Measurements from ENCODE around the gene ZYG11A. TPM values are rescaled to one million over a fixed set of nuclear protein-coding genes. Genes with fewer than 3 reads are reported as not detected.
"Not testable (repeated sequence)": the region's sequence is repeated elsewhere in the genome, so short reads cannot be mapped to it uniquely, and the experiment has no call there.

The ZYG11A gene
- total and polyA plus RNA-seq, 2 of the 13 experiments (the other 11 are each of a cell fraction or from before 2014, with no cell fraction given): not detected

DNA sequence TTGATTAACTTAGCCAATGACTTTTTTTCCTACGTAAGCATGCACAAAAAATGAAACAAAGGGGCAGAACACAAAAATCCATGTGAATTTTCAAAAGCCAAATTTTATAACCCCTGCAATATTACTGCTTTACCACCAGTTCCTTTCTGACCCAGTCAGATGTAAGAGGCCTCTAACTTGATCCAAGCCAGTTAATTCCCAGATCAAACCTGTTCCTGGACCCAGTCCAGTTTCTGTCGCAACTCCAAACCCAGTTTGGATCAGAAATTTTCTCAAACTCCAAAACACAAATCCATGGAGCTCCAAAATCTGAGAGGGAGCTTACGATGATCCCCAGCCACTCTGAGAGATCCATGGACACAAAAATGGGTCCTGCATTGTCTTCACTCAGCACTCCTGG, 7.8 kb upstream of the ZYG11A start (continued):
- TF ChIP-seq, protein P1, sequence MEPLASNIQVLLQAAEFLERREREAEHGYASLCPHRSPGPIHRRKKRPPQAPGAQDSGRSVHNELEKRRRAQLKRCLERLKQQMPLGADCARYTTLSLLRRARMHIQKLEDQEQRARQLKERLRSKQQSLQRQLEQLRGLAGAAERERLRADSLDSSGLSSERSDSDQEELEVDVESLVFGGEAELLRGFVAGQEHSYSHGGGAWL (CRISPR knock-in tag; IDR thresholded peaks at IDR 0.05): no peak
- no peak for TF ChIP-seq ZBTB8A (CRISPR knock-in tag; IDR thresholded peaks at IDR 0.05; ENCODE audit: borderline replicate concordance, low read depth)
- TF ChIP-seq SMC3 (IDR thresholded peaks at IDR 0.05; ENCODE audit: low read length): no peak
- TF ChIP-seq ZBTB42 (CRISPR knock-in tag; IDR thresholded peaks at IDR 0.05): no peak
- TF ChIP-seq NR1H2 (CRISPR knock-in tag; IDR thresholded peaks at IDR 0.05; ENCODE audit: borderline replicate concordance, low read depth): no peak
- no peak for TF ChIP-seq ZNF562 (CRISPR knock-in tag; IDR thresholded peaks at IDR 0.05; ENCODE audit: borderline replicate concordance)
- TF ChIP-seq, protein P2, sequence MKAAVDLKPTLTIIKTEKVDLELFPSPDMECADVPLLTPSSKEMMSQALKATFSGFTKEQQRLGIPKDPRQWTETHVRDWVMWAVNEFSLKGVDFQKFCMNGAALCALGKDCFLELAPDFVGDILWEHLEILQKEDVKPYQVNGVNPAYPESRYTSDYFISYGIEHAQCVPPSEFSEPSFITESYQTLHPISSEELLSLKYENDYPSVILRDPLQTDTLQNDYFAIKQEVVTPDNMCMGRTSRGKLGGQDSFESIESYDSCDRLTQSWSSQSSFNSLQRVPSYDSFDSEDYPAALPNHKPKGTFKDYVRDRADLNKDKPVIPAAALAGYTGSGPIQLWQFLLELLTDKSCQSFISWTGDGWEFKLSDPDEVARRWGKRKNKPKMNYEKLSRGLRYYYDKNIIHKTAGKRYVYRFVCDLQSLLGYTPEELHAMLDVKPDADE (CRISPR knock-in tag; IDR thresholded peaks at IDR 0.05): no peak

DNA sequence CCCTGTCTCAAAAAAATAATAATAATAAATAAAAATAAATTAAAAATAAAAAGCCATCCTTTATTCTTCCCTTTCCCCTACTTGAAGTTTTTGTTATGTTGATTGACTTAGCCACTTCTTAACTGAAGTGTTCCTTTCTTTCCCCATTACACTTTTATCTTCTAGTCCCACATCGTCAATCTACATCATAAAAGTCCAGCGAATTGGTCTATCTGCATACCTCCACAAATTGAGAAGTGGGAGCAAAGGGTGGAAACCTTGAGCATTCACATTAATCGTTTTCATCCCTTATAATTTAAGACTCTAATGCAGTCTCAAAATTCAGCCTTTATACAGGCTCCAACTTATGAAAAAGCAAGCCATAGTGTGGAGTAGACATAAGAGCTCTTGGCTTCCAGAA, 6.5 kb upstream of the ZYG11A start:
- Histone ChIP-seq H3K4me1 (ENCODE audit: insufficient read depth, low read length) (no peaks in the 10 kb centered on the region; the same call in 1 of the 2 replicates), H3K4me2 (ENCODE audit: low read depth, low read length) (no peak overlapping the region), H3K9me3 (ENCODE audit: low read length) (no peaks in the 10 kb centered on the region), H3K27me3 (ENCODE audit: control insufficient read depth in 1 of 2, insufficient read depth in 2 of 2, low read length in 2 of 2) (no peaks in the 10 kb centered on the region; a peak in 1 of 5 replicates), H3K36me3 (replicated peaks in 1 of 2; ENCODE audit: control insufficient read depth in 1 of 2, insufficient read depth in 2 of 2, low read length in 2 of 2) (no peaks in the 10 kb centered on the region), H2AFZ (ENCODE audit: low read length) (no peak overlapping the region), H3K4me3 (replicated peaks in 1 of 3; ENCODE audit: insufficient read depth in 1 of 3, low read depth in 2 of 3, low read length in 3 of 3) (no peak overlapping the region), H3K79me2 (ENCODE audit: insufficient read depth, low read length) (no peaks in the 10 kb centered on the region), H3K9ac (ENCODE audit: insufficient read depth, low read depth, low read length) (no peak overlapping the region), H3K27ac (ENCODE audit: extremely low read length, insufficient read depth, low read length) (no peak overlapping the region), H4K20me1 (ENCODE audit: insufficient read depth, low read length) (no peaks in the 10 kb centered on the region)
- ATAC-seq (no peak), DNase-seq (ENCODE audit: low spot score) (no peak), FAIRE-seq (no peak)
- BruUV-seq (replicated peaks): no TSS peak
- POLR2A ChIA-PET: no interaction called here
- intact Hi-C loops (cut with micrococcal nuclease; ENCODE audit: unreplicated experiment): no loop called here
- TF ChIP-seq PRPF4 (IDR thresholded peaks at IDR 0.05; ENCODE audit: low read depth, low read length, poor library complexity, severe bottlenecking): no peak
- no peak for TF ChIP-seq SNAPC2 (CRISPR knock-in tag; IDR thresholded peaks at IDR 0.05)
- TF ChIP-seq NBN (conservative IDR thresholded peaks at IDR 0.05): no peak
- TF ChIP-seq ARHGAP35 (CRISPR knock-in tag; IDR thresholded peaks at IDR 0.05; ENCODE audit: borderline replicate concordance): no peak
- TF ChIP-seq, protein P3, sequence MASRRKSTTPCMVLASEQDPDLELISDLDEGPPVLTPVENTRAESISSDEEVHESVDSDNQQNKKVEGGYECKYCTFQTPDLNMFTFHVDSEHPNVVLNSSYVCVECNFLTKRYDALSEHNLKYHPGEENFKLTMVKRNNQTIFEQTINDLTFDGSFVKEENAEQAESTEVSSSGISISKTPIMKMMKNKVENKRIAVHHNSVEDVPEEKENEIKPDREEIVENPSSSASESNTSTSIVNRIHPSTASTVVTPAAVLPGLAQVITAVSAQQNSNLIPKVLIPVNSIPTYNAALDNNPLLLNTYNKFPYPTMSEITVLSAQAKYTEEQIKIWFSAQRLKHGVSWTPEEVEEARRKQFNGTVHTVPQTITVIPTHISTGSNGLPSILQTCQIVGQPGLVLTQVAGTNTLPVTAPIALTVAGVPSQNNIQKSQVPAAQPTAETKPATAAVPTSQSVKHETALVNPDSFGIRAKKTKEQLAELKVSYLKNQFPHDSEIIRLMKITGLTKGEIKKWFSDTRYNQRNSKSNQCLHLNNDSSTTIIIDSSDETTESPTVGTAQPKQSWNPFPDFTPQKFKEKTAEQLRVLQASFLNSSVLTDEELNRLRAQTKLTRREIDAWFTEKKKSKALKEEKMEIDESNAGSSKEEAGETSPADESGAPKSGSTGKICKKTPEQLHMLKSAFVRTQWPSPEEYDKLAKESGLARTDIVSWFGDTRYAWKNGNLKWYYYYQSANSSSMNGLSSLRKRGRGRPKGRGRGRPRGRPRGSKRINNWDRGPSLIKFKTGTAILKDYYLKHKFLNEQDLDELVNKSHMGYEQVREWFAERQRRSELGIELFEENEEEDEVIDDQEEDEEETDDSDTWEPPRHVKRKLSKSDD (CRISPR knock-in tag; IDR thresholded peaks at IDR 0.05; ENCODE audit: low read depth): no peak
- TF ChIP-seq TSC22D2 (CRISPR knock-in tag; IDR thresholded peaks at IDR 0.05; ENCODE audit: borderline replicate concordance): no peak
- TF ChIP-seq ZNF432 (CRISPR knock-in tag; IDR thresholded peaks at IDR 0.05; ENCODE audit: borderline replicate concordance): no peak
- TF ChIP-seq ZNF510 (CRISPR knock-in tag; IDR thresholded peaks at IDR 0.05; ENCODE audit: low read depth): no peak
- CTCF ChIA-PET (ENCODE audit: low intra/inter-chr PET ratio, low total read pairs): no interaction called here
- WGBS (ENCODE audit: low lambda C conversion rate): 46% methylated on average over 3 of the region's 3 CpGs
- in situ Hi-C loops (cut with HindIII; ENCODE audit: extremely low pct_ligation_motif_present, low pct_unique_long_range_greater_than_20kb): no loop called here

DNA sequence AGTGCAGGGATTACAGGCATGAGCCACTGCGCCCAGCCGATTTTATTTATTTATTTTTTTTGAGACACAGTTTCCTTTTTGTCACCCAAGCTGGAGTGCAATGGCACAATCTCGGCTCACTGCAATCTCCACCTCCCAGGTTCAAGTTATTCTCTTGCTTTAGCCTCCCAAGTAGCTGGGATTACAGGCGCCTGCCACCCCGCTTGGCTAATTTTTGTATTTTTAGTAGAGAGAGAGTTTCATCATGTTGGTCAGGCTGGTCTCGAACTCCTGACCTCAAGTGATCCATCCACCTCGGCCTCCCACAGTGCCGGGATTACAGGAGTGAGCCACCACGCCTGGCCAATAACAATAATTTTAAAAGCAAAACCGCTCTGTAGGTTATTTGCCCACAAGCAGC, 3.4 kb upstream of the ZYG11A start:
- H3K36me3 ChIP-seq (replicated peaks in 1 of 2; ENCODE audit: control insufficient read depth in 1 of 2, insufficient read depth in 2 of 2, low read length in 2 of 2); POLR2A ChIA-PET; intact Hi-C loops (cut with micrococcal nuclease; ENCODE audit: unreplicated experiment); H3K9me3 ChIP-seq (ENCODE audit: low read length); BruUV-seq (replicated peaks); H4K20me1 ChIP-seq (ENCODE audit: insufficient read depth, low read length); H3K9ac ChIP-seq (ENCODE audit: insufficient read depth, low read depth, low read length); FAIRE-seq; H3K4me2 ChIP-seq (ENCODE audit: low read depth, low read length); ATAC-seq; H3K79me2 ChIP-seq (ENCODE audit: insufficient read depth, low read length); H3K4me1 ChIP-seq (ENCODE audit: insufficient read depth, low read length); in situ Hi-C loops (cut with HindIII; ENCODE audit: extremely low pct_ligation_motif_present, low pct_unique_long_range_greater_than_20kb); H3K4me3 ChIP-seq (replicated peaks in 1 of 3; ENCODE audit: insufficient read depth in 1 of 3, low read depth in 2 of 3, low read length in 3 of 3); H3K27me3 ChIP-seq (ENCODE audit: control insufficient read depth in 1 of 2, insufficient read depth in 2 of 2, low read length in 2 of 2); DNase-seq (ENCODE audit: low spot score); H3K27ac ChIP-seq (ENCODE audit: extremely low read length, insufficient read depth, low read length); CTCF ChIA-PET (ENCODE audit: low intra/inter-chr PET ratio, low total read pairs); H2AFZ ChIP-seq (ENCODE audit: low read length): not testable (repeated sequence)
- WGBS (ENCODE audit: low lambda C conversion rate): 72% methylated on average over 10 of the region's 10 CpGs

Data from HepG2 (cell line).